GM12891 (cell line): Measurements from ENCODE around the gene CCDC171.
"Not testable (repeated sequence)": the region's sequence is repeated elsewhere in the genome, so short reads cannot be mapped to it uniquely, and the experiment has no call there.

ENCODE experiments used
- DNase-seq: peaks from one replicate; pipeline ENCODE4 v3.0.0; 2011; ENCODE audit warnings: low spot score; ENCODE audit not compliant: insufficient read length
- FAIRE-seq: peaks from 2 replicates; lab custom pipeline; 2011; peaks lifted over from hg19 to GRCh38; lab: Jason Lieb, UNC
- PAX5 ChIP-seq: IDR thresholded peaks from 2 replicates; pipeline ENCODE4 v1.6.1; 2011; ENCODE audit warnings: low read length, moderate library complexity, mild to moderate bottlenecking; ENCODE audit not compliant: insufficient read depth, severe bottlenecking
- POLR2A ChIP-seq: IDR thresholded peaks from 2 replicates; pipeline ENCODE4 v1.6.1; 2011; ENCODE audit warnings: low read depth, low read length, control low read depth
- POLR2AphosphoS5 ChIP-seq: IDR thresholded peaks from 2 replicates; pipeline ENCODE4 v1.6.1; 2011; ENCODE audit warnings: low read depth, low read length, control low read depth
- POU2F2 ChIP-seq: IDR thresholded peaks from 2 replicates; pipeline ENCODE4 v1.6.1; 2011; ENCODE audit warnings: low read depth, mild to moderate bottlenecking, control low read depth, low read length, moderate library complexity
- SPI1 ChIP-seq: IDR thresholded peaks from 2 replicates; pipeline ENCODE4 v1.6.1; 2011; ENCODE audit warnings: low read depth, low read length, control low read depth
- TAF1 ChIP-seq: IDR thresholded peaks from 2 replicates; pipeline ENCODE4 v1.6.1; 2011; ENCODE audit warnings: low read depth, low read length, control low read depth

The CCDC171 gene

DNA sequence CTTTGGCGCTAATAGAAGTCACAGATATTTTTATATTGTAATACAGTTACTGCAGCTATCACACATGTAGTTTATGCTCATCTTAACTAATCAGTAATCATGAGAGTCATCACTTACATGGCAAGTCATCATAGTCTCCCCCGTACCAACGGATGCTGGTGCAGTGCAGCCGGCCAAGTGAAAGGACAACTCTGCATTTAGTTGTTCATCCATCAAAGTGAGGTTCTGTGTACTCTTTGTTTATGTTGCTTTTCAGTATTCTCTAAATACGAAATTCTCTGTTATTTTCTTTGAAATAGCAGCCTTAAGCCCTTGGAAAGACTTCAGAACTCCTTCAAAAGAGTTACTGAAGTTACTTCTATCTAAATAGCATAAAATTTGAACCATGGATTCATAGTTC lies 216.7 kb downstream of the CCDC171 start:
- DNase-seq (no peak), FAIRE-seq (no peak)
- TF ChIP-seq SPI1 (no peak), TAF1 (no peak), POLR2AphosphoS5 (no peak), POU2F2 (no peak), PAX5 (no peak), POLR2A (no peak)

DNA sequence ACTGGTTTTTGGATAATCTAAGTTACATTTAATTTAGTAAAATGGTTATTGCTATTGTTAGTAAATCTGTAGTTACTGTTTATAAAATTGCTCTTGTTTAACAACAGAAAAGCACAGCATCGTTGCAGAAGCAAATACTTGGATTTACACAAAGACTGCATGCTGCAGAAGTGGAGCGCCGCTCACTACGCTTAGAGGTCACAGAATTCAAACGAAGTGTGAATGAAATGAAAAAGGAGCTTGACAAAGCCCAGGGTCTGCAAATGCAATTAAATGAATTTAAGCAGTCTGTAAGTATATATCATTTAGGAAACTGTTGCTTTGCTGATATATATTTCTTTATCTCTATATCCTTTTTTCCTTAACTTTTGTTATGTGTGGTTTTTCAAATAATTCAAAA lies 226.0 kb downstream of the CCDC171 start:
- DNase-seq: no peak
- TF ChIP-seq TAF1 (no peak), POU2F2 (no peak), POLR2AphosphoS5 (no peak), POLR2A (no peak), PAX5 (no peak), SPI1 (no peak)
- FAIRE-seq: no peak

DNA sequence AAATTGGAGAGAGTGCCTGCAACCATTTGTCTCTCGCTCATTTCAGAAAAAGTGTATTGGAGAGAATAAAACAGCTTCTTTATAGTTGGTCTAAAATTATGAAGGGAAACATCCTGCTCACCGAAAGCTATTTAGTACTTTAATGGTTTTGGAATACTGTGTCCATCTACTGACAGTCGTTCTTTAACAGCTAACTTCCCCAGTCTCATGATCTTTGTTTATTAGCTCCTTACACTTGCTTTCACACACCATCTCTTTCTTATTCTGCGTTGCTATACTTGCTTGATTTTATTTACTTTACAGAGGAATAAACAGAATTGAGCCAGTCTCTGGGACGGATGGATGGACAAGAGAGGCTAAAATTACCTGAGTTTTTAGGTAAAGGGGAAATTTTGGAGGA lies 229.3 kb downstream of the CCDC171 start:
- no peak for FAIRE-seq
- TF ChIP-seq PAX5 (no peak), SPI1 (no peak), POLR2A (no peak), POU2F2 (no peak), POLR2AphosphoS5 (no peak), TAF1 (no peak)
- DNase-seq: no peak

DNA sequence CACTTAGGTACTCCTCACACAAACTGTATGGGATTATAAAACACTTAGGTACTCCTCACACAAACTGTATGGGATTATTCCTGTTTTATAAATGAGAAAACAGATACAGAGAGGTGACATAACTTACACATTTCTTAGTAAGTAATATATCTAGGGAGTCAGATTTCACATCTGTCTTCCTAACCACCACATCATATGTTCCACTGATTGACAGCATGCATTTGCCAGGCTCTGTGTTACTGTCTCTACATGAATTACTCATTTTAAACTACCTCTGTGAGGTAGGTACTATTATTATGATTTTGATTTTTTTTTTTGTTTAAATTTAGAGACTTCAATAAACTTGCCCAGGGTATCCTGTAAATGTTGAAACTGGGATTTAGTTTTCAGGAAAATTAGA lies 232.7 kb downstream of the CCDC171 start:
- TF ChIP-seq PAX5 (no peak), TAF1 (no peak), POU2F2 (no peak), POLR2AphosphoS5 (no peak), SPI1 (no peak), POLR2A (no peak)
- DNase-seq (no peak), FAIRE-seq (no peak)

DNA sequence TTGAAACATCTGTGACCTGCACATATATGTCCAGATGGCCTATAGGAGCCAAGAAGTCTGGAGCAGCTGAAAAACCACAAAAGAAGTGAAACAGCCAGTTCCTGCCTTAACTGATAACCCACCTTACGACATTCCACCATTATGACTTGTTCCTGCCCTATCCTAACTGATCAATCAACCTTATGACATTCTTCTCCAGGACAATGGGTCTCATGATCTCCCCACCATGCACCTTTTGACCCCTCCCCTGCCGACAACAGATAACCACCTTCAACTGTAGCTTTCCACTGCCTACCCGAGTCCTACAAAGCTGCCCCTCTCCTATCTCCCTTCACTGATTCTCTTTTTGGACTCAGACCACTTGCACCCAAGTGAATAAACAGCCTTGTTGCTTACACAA lies 233.8 kb downstream of the CCDC171 start:
- TF ChIP-seq PAX5 (no peak), POU2F2 (no peak), POLR2A (no peak), TAF1 (no peak), SPI1 (no peak), POLR2AphosphoS5 (no peak)
- DNase-seq (no peak), FAIRE-seq (no peak)

DNA sequence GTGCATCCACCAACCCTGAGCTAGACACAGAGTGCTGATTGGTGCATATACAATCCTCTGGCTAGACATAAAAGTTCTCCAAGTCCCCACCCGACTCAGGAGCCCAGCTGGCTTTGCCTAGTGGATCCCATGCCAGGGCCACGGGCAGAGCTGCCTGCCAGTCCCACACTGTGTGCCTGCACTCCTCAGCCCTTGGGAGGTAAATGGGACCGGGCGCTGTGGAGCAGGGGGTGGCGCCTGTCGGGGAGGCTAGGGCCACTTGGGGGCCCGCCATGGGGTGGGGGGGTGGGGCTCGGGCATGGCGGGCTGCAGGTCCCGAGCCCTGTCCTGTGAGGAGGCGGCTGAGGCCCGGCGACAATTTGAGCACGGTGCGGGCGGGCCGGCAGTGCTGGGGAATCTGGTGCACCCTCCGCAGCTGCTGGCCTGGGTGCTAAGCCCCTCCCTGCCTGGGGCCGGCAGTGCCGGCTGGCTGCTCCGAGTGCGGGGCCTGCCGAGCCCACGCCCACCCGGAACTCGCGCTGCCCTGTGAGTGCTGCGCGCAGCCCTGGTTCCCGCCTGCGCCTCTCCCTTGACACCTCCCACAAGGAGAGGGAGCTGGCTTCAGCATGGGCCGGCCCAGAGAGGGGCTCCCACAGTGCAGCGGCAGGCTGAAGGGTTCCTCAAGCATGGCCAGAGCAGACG lies 257.5 kb downstream of the CCDC171 start:
- not testable (repeated sequence) for FAIRE-seq, DNase-seq

DNA sequence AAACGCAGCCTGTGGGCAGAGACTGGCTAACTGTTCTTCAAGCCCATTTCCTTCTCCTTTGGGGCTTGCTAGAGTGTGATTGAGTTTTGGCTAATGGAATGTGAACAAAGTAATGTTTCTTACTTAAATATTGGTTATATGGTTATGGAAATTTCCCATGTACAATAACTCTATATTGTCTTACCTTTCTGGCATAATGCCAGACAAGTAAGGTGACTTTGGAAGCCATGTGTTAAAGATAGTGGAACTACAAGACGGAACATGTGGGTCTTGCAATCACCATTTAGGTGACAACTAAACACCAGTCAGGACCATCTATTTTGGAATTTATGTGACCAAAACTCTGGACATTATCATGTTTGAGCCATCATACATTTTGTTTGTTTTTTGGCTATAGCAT lies 260.2 kb downstream of the CCDC171 start:
- TF ChIP-seq POLR2A (no peak), POLR2AphosphoS5 (no peak), PAX5 (no peak), POU2F2 (no peak), TAF1 (no peak), SPI1 (no peak)
- FAIRE-seq (no peak), DNase-seq (no peak)

DNA sequence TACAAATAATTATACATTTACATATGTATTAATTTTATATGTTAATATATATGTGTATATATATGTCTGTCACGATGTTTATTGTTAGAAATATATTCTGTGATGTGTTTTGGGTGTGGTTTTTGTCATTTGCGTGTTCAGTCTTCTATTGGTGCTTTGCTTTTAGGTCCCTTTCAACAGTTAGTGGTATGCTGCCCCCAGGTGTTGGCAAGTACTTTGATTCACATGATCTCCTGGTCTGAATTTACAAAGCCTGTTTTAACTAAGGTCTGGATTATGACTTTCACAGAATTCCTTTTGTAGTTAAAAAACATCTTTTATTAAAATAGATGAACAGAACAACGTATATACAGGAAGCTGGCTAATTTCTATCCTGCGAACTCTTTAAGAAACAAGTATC lies 271.5 kb downstream of the CCDC171 start:
- no peak for TF ChIP-seq TAF1
- TF ChIP-seq SPI1: no peak
- TF ChIP-seq POU2F2: no peak
- no peak for TF ChIP-seq POLR2AphosphoS5
- TF ChIP-seq POLR2A: no peak
- TF ChIP-seq PAX5: no peak
- DNase-seq: no peak

DNA sequence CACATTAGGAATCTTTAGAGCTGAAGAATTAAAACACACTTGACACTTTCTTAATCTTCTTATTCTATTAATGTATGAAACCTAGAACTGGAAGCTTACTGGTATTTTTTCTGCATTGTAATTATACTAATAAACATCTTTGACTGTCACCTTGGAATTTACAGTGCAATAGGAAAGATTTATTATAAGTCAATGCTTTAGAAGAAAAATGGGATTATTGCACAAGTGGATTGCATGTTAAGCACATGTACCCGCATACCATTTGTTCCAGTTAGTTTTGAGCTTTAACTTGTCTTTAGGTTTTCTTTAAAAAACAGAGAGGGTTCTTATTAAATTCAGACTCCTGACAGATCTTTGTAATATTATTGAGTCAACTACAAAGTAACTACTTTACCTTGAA lies 278.5 kb downstream of the CCDC171 start:
- DNase-seq (no peak), FAIRE-seq (no peak)
- TF ChIP-seq POLR2AphosphoS5 (no peak), POLR2A (no peak), TAF1 (no peak), SPI1 (no peak), POU2F2 (no peak), PAX5 (no peak)

More for the DNA sequence above, 271.5 kb downstream of the CCDC171 start:
- no peak for FAIRE-seq

DNA sequence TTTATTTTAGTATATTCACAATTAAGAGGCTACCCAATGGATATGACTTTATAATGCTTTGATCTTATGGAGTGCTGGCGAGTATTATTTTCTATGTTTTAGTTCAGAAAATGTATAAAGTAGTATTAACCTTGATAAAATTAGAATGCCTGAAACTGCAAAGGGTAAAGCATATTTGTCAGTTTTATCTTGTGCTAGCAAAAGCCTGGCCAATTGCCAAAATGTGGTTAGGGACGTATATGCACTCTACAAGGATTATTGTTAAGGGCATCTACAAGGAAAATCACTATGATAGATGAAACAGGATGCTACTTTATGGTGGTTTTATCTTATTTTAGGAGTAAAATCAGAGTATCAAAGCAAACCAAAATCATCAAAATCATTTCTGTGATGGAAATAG lies 281.7 kb downstream of the CCDC171 start:
- FAIRE-seq (no peak), DNase-seq (no peak)
- no peak for TF ChIP-seq POU2F2
- TF ChIP-seq POLR2A: no peak
- no peak for TF ChIP-seq POLR2AphosphoS5
- no peak for TF ChIP-seq PAX5
- TF ChIP-seq SPI1: no peak
- no peak for TF ChIP-seq TAF1
